SK-N-SH treated with all-trans-retinoic acid at 6 μM for 48 hours (cell line): Measurements from ENCODE around the gene DHH.

Experiments used
- ATAC-seq: fragments of 200-7000 bp; cut with Tn5 transposase; 3 replicates; pipeline ENCODE4 v1.9.1; 2020; ENCODE audit warnings: mild to moderate bottlenecking, moderate library complexity
- ARNTL ChIP-seq: fragments of 450-650 bp; formaldehyde crosslinking; IDR thresholded peaks from 2 replicates; pipeline ENCODE4 v1.5.0; 2020; ENCODE audit warnings: low read depth, mild to moderate bottlenecking, moderate library complexity, borderline replicate concordance
- BACH2 ChIP-seq: fragments of 250-450 bp; sonication (Bioruptor Pico); IDR thresholded peaks from 2 replicates; pipeline ENCODE4 v1.9.0; 2021; ENCODE audit warnings: mild to moderate bottlenecking, borderline replicate concordance
- CREB5 ChIP-seq: fragments of 250-450 bp; sonication (Bioruptor Pico); IDR thresholded peaks from 2 replicates; pipeline ENCODE4 v1.5.1; 2020; ENCODE audit warnings: low read depth, mild to moderate bottlenecking, moderate library complexity
- CSDC2 ChIP-seq: fragments of 250-450 bp; sonication (Bioruptor Pico); IDR thresholded peaks from 2 replicates; pipeline ENCODE4 v1.5.0; 2020; ENCODE audit warnings: mild to moderate bottlenecking, moderate library complexity
- GLIS3 ChIP-seq: fragments of 250-450 bp; sonication (Bioruptor Pico); IDR thresholded peaks from 2 replicates; pipeline ENCODE4 v1.5.0; 2020; ENCODE audit warnings: mild to moderate bottlenecking, moderate library complexity
- ISL1 ChIP-seq: fragments of 250-450 bp; sonication (Bioruptor Pico); IDR thresholded peaks from 2 replicates; pipeline ENCODE4 v2.1.2; 2022; ENCODE audit warnings: mild to moderate bottlenecking, moderate library complexity
- PATZ1 ChIP-seq: fragments of 250-450 bp; sonication (Bioruptor Pico); IDR thresholded peaks from 2 replicates; pipeline ENCODE4 v1.8.0; 2020; ENCODE audit warnings: mild to moderate bottlenecking, moderate library complexity, borderline replicate concordance
- PPARA ChIP-seq: fragments of 250-450 bp; sonication (Bioruptor Pico); IDR thresholded peaks from 2 replicates; pipeline ENCODE4 v1.5.0; 2020; ENCODE audit warnings: mild to moderate bottlenecking, borderline replicate concordance
- RARB ChIP-seq: fragments of 250-450 bp; sonication (Bioruptor Pico); IDR thresholded peaks from 2 replicates; pipeline ENCODE4 v1.8.0; 2021; ENCODE audit warnings: mild to moderate bottlenecking, moderate library complexity
- TCF4 ChIP-seq: fragments of 250-450 bp; sonication (Bioruptor Pico); IDR thresholded peaks from 2 replicates; pipeline ENCODE4 v1.8.0; 2021; ENCODE audit warnings: mild to moderate bottlenecking, moderate library complexity, borderline replicate concordance
- TOX ChIP-seq: fragments of 250-450 bp; sonication (Bioruptor Pico); IDR thresholded peaks from 2 replicates; pipeline ENCODE4 v1.8.0; 2021; ENCODE audit warnings: mild to moderate bottlenecking, moderate library complexity, borderline replicate concordance
- TSHZ2 ChIP-seq: fragments of 250-450 bp; sonication (Bioruptor Pico); IDR thresholded peaks from 2 replicates; pipeline ENCODE4 v1.5.0; 2020; ENCODE audit warnings: mild to moderate bottlenecking, moderate library complexity
- ZC3H10 ChIP-seq: fragments of 250-450 bp; sonication (Bioruptor Pico); IDR thresholded peaks from 2 replicates; pipeline ENCODE4 v1.5.1; 2021; ENCODE audit warnings: mild to moderate bottlenecking, moderate library complexity
- ZFP30 ChIP-seq: fragments of 450-650 bp; formaldehyde crosslinking; IDR thresholded peaks from 2 replicates; pipeline ENCODE4 v1.5.0; 2022; ENCODE audit warnings: mild to moderate bottlenecking, moderate library complexity
- ZNF565 ChIP-seq: fragments of 450-650 bp; formaldehyde crosslinking; conservative IDR thresholded peaks from 2 replicates; pipeline ENCODE4 v1.5.0; 2020; ENCODE audit warnings: low read depth, mild to moderate bottlenecking, moderate library complexity
- ZNF70 ChIP-seq: fragments of 450-650 bp; formaldehyde crosslinking; IDR thresholded peaks from 2 replicates; pipeline ENCODE4 v1.5.0; 2020; ENCODE audit warnings: mild to moderate bottlenecking, moderate library complexity
- ZNF8 ChIP-seq: fragments of 450-650 bp; formaldehyde crosslinking; IDR thresholded peaks from 2 replicates; pipeline ENCODE4 v1.5.0; 2020; ENCODE audit warnings: mild to moderate bottlenecking, moderate library complexity
- TF ChIP-seq, protein P1 (sequence below): fragments of 250-450 bp; sonication (Bioruptor Pico); IDR thresholded peaks from 2 replicates; pipeline ENCODE4 v1.8.0; 2021; ENCODE audit warnings: low read depth, mild to moderate bottlenecking, moderate library complexity, borderline replicate concordance
- TF ChIP-seq, protein P2 (sequence below): fragments of 250-450 bp; sonication (Bioruptor Pico); IDR thresholded peaks from 2 replicates; pipeline ENCODE4 v1.5.1; 2021; ENCODE audit warnings: mild to moderate bottlenecking, moderate library complexity

The DHH gene

DNA sequence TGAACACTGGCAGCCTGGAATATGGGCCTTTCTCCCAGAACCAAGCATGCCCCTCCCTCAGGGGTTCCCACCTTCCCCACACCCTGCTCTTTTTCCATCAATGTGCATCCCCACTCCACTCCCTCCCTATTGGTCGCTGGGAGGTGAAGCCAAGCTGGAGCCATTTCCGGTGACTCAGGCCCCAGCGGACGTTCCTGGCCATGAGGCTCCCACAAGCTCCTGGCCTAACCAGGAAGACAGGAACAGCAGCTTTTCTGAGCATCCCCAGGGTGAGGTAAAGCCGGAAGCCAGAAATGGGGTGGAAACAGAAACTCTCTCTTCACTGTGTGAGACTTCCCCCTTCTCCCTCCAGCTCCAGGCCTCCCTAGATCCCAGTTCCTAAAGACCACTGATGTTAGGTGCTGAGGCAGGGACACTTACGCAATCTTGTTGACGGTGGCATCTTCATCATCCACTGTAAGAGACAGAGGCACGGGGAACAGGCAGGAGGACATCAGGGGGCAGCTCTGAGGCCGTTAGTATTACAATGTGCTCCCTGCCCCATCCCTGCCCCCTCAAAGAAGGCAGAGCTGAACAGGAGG, 11.0 kb upstream of the DHH start:
- ATAC-seq: no peak
- no peak for TF ChIP-seq ARNTL
- no peak for TF ChIP-seq GLIS3 (CRISPR knock-in tag)
- TF ChIP-seq ZFP30 (CRISPR knock-in tag): no peak
- no peak for TF ChIP-seq BACH2
- TF ChIP-seq ISL1 (CRISPR knock-in tag): no peak
- no peak for TF ChIP-seq ZNF70 (CRISPR knock-in tag)
- no peak for TF ChIP-seq ZNF8 (CRISPR knock-in tag)
- no peak for TF ChIP-seq TCF4
- TF ChIP-seq, protein P1, sequence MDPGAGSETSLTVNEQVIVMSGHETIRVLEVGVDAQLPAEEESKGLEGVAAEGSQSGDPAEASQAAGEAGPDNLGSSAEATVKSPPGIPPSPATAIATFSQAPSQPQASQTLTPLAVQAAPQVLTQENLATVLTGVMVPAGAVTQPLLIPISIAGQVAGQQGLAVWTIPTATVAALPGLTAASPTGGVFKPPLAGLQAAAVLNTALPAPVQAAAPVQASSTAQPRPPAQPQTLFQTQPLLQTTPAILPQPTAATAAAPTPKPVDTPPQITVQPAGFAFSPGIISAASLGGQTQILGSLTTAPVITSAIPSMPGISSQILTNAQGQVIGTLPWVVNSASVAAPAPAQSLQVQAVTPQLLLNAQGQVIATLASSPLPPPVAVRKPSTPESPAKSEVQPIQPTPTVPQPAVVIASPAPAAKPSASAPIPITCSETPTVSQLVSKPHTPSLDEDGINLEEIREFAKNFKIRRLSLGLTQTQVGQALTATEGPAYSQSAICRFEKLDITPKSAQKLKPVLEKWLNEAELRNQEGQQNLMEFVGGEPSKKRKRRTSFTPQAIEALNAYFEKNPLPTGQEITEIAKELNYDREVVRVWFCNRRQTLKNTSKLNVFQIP (CRISPR knock-in tag): no peak
- TF ChIP-seq RARB (CRISPR knock-in tag): no peak
- no peak for TF ChIP-seq CREB5 (CRISPR knock-in tag)
- no peak for TF ChIP-seq PPARA (CRISPR knock-in tag)

DNA sequence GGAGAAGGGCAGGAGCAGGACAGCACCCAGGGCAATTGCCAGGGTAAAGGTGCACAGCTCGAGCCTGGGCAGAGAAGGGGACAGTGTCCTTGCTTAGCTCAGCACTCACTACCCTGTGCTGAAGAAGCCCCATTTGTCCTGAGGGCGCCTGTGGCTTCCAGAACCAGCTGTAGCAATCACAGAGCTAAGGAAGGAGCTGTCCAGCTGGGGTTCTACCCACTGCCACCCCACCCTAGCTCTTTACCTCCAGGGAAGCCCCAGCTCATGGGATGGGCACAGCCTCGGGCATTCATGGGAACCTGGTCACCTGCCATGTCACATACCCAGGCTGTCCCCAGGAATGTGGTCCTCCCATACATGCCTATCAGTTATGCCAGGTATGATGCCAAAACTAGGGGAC, 10.2 kb upstream of the DHH start:
- TF ChIP-seq ZC3H10 (CRISPR knock-in tag) (no peak), ZNF8 (CRISPR knock-in tag) (no peak), RARB (CRISPR knock-in tag) (no peak), ARNTL (no peak), ZNF565 (CRISPR knock-in tag) (no peak), PATZ1 (CRISPR knock-in tag) (no peak), CREB5 (CRISPR knock-in tag) (no peak), TSHZ2 (CRISPR knock-in tag) (no peak), TOX (CRISPR knock-in tag) (no peak), CSDC2 (CRISPR knock-in tag) (no peak), TCF4 (no peak), BACH2 (no peak)
- TF ChIP-seq, protein P2, sequence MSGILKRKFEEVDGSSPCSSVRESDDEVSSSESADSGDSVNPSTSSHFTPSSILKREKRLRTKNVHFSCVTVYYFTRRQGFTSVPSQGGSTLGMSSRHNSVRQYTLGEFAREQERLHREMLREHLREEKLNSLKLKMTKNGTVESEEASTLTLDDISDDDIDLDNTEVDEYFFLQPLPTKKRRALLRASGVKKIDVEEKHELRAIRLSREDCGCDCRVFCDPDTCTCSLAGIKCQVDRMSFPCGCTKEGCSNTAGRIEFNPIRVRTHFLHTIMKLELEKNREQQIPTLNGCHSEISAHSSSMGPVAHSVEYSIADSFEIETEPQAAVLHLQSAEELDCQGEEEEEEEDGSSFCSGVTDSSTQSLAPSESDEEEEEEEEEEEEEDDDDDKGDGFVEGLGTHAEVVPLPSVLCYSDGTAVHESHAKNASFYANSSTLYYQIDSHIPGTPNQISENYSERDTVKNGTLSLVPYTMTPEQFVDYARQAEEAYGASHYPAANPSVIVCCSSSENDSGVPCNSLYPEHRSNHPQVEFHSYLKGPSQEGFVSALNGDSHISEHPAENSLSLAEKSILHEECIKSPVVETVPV: no peak
- TF ChIP-seq, protein P1 (CRISPR knock-in tag): no peak
- no peak for ATAC-seq
